ENCODE data around the gene UNK. TPM values are rescaled to one million over a fixed set of nuclear protein-coding genes. Genes with fewer than 3 reads are reported as not detected.
A peak's percentile ranks its signal among the peaks of the same experiment; 100 is the strongest.

Gene UNK
- total RNA-seq, 6 donors from 2014 or later: 22.4 to 97.4 (median 31.4) TPM

DNA sequence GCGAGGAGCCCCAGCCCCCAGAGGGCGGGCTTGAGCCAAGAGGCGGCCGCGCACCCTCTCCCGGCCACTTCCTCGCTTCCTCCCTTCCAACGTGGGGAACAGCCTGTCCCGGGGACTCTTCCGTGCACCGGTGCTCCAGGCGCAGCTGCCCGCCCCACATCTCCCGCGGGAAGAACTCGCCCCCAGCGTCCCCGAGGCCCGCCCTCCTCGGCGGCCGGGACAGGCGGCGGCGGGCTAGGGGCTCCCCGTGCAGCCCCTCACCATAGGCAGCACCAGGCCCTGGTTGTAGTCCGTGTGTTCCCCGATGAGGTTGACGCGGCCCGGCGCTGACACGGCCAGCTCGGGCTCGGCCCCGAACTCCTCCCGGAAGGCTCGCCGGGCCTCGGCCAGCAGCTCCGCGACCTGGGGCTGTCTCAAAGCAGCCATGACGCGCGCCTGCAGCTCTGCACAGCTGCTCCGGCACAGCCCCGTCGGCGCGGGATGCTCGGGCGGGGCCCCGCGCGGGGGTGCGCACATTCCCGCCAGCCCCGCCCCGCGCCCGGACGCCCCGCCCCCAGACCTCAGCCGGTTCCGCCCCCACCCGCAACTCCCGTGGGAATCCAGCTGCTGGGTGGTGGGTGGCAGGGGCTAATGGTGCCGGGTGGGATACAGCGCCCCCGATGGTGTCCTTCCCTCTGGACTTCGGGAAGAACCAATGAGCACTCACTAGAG lies 19.7 kb upstream of the UNK start, which contains the start of gene GALK1:
Gene GALK1 (minus strand): TSS at position 482 of the 711 bp plus-strand sequence. CDS start 56 bp downstream, at position 426.
- Histone ChIP-seq H3K4me3 (peak within 1 kb of the TSS; percentile 40 to 77 (median 69)), H3K27me3 (no peaks in the 10 kb centered on the region), H3K36me3 (peaks cover 0 to 10% (median 4%) of the 10 kb centered on the region in 4 donors), H3K4me1 (peaks cover 17 to 38% (median 20%) of the 10 kb centered on the region in 4 donors), H3K27ac (peak within 1 kb of the TSS; percentile 83 to 92 (median 88)), H3K9me3 (no peaks in the 10 kb centered on the region)
- ATAC-seq (ENCODE audit: low FRiP score in 2 of 2) (peak; percentile 89 to 95), DNase-seq (peak; percentile 91 to 96)
- WGBS, 2 donors: 0% methylated on average over 1 to 28 of the region's 71 CpGs
- TF ChIP-seq, protein P1, sequence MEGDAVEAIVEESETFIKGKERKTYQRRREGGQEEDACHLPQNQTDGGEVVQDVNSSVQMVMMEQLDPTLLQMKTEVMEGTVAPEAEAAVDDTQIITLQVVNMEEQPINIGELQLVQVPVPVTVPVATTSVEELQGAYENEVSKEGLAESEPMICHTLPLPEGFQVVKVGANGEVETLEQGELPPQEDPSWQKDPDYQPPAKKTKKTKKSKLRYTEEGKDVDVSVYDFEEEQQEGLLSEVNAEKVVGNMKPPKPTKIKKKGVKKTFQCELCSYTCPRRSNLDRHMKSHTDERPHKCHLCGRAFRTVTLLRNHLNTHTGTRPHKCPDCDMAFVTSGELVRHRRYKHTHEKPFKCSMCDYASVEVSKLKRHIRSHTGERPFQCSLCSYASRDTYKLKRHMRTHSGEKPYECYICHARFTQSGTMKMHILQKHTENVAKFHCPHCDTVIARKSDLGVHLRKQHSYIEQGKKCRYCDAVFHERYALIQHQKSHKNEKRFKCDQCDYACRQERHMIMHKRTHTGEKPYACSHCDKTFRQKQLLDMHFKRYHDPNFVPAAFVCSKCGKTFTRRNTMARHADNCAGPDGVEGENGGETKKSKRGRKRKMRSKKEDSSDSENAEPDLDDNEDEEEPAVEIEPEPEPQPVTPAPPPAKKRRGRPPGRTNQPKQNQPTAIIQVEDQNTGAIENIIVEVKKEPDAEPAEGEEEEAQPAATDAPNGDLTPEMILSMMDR (IDR thresholded peaks at IDR 0.05): peak in 5 of 6 experiments; percentile 58 to 93 (median 67)
- TF ChIP-seq POLR2A (IDR thresholded peaks at IDR 0.05) (peak in 2 of 4 donors; percentile 64 to 76), POLR2AphosphoS5 (IDR thresholded peaks at IDR 0.05) (peak; percentile 45 to 65), EP300 (IDR thresholded peaks at IDR 0.05) (peak in 1 of 4 donors; percentile 38)

- Histone ChIP-seq H3K27me3 (no peaks in the 10 kb centered on the region), H3K4me3 (no peak overlapping the region), H3K27ac (peak overlapping the region; percentile 83 to 92 (median 88)), H3K36me3 (peaks cover 0 to 10% (median 4%) of the 10 kb centered on the region in 4 donors), H3K4me1 (peaks cover 17 to 38% (median 20%) of the 10 kb centered on the region in 4 donors), H3K9me3 (no peaks in the 10 kb centered on the region)
- TF ChIP-seq EP300 (IDR thresholded peaks at IDR 0.05): no peak
- WGBS, 2 donors: 61 to 100% methylated on average over 2 to 4 of the region's 4 CpGs
- DNase-seq (peak in 1 of 2 donors; percentile 80), ATAC-seq (ENCODE audit: low FRiP score in 2 of 2) (no peak)
These were observed 18.6 kb upstream of the UNK start for GRCh38 chr17:75765981-75766380.

DNA sequence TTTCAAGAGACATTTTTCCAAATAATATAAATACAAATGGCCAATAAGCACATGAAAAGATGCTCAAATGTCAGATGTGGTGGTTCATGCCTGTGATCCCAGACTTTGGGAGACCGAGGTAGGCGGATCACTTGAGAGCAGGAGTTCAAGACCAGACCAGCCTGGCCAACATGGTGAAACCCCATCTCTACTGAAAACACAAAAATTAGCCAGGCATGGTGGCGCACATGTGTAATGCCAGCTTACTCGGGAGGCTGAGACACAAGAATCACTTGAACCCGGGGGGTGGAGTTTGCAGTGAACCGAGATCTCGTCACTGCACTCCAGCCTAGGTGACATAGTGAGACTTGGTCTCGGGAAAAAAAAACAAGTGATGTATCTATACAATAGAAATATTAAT lies 16.7 kb upstream of the UNK start:
- H3K9me3 ChIP-seq: no peaks in the 10 kb centered on the region
- no peak overlapping the region for H3K27ac ChIP-seq
- no peaks in the 10 kb centered on the region for H3K27me3 ChIP-seq
- peaks cover 17 to 38% (median 20%) of the 10 kb centered on the region in 4 donors for H3K4me1 ChIP-seq
- WGBS, 2 donors: 87 to 94% methylated on average over 8 of the region's 8 CpGs
- peaks cover 0 to 3% (median under 1%) of the 10 kb centered on the region in 4 donors for H3K36me3 ChIP-seq
- H3K4me3 ChIP-seq: no peak overlapping the region
- ATAC-seq (ENCODE audit: low FRiP score in 2 of 2): no peak
- TF ChIP-seq POLR2A (IDR thresholded peaks at IDR 0.05) (no peak), EP300 (IDR thresholded peaks at IDR 0.05) (no peak), POLR2AphosphoS5 (IDR thresholded peaks at IDR 0.05) (no peak)
- TF ChIP-seq, protein P1 (IDR thresholded peaks at IDR 0.05): no peak
- DNase-seq: no peak

GRCh38 chr17:75769536-75769935 lies 15.1 kb upstream of the UNK start:
- ATAC-seq (ENCODE audit: low FRiP score in 2 of 2) (no peak), DNase-seq (no peak)
- 59 to 65% methylated on average over 3 of the region's 3 CpGs for WGBS, 2 donors
- TF ChIP-seq POLR2AphosphoS5 (IDR thresholded peaks at IDR 0.05) (no peak), EP300 (IDR thresholded peaks at IDR 0.05) (no peak), POLR2A (IDR thresholded peaks at IDR 0.05) (no peak)
- TF ChIP-seq, protein P1 (IDR thresholded peaks at IDR 0.05): no peak
- peaks cover 7 to 22% (median 10%) of the 10 kb centered on the region in 4 donors for H3K4me1 ChIP-seq
- peaks cover 0 to 6% (median 0%) of the 10 kb centered on the region in 4 donors for H3K36me3 ChIP-seq
- no peaks in the 10 kb centered on the region for H3K27me3 ChIP-seq
- H3K9me3 ChIP-seq: no peaks in the 10 kb centered on the region
- H3K27ac ChIP-seq: no peak overlapping the region
- no peak overlapping the region for H3K4me3 ChIP-seq

GRCh38 chr17:75771334-75772281 lies 13.0 kb upstream of the UNK start:
- TF ChIP-seq, protein P1 (IDR thresholded peaks at IDR 0.05): no peak
- TF ChIP-seq EP300 (IDR thresholded peaks at IDR 0.05): no peak
- no peak for TF ChIP-seq POLR2A (IDR thresholded peaks at IDR 0.05)
- TF ChIP-seq POLR2AphosphoS5 (IDR thresholded peaks at IDR 0.05): no peak
- no peak for DNase-seq
- H3K36me3 ChIP-seq: peaks cover 0 to 27% (median 2%) of the 10 kb centered on the region in 4 donors
- no peak overlapping the region for H3K27ac ChIP-seq
- H3K27me3 ChIP-seq: no peaks in the 10 kb centered on the region
- WGBS, 2 donors: 79 to 82% methylated on average over 14 to 17 of the region's 17 CpGs
- H3K4me3 ChIP-seq: no peak overlapping the region
- H3K9me3 ChIP-seq: no peaks in the 10 kb centered on the region
- peaks cover 12 to 24% (median 15%) of the 10 kb centered on the region in 4 donors for H3K4me1 ChIP-seq
- no peak for ATAC-seq (ENCODE audit: low FRiP score in 2 of 2)

Measured in upper lobe of left lung (tissue), 6 donors.